NCI-H510A treated with DMSO at 0.1 percent for 48 hours (cell line): ENCODE measurements around the gene AMFR.

Source experiments
- DNase-seq: peaks from one replicate; lab custom pipeline; 2025; lab: John Stamatoyannopoulos, UW

The AMFR gene

GRCh38 chr16:56362706-56363105 lies 62.6 kb downstream of the AMFR start:
- no peak for DNase-seq

GRCh38 chr16:56362057-56362655 lies 63.2 kb downstream of the AMFR start:
- no peak for DNase-seq

- DNase-seq: no peak
Measured at GRCh38 chr16:56360117-56361008, 65.0 kb downstream of the AMFR start.

- DNase-seq: no peak
Measured at GRCh38 chr16:56357765-56358322, 67.5 kb downstream of the AMFR start.

- no peak for DNase-seq
Measured at GRCh38 chr16:56357241-56357764, 68.0 kb downstream of the AMFR start.

GRCh38 chr16:56356276-56357240 lies 68.8 kb downstream of the AMFR start:
- peak; percentile 53 for DNase-seq

- DNase-seq: no peak
Measured at GRCh38 chr16:56355786-56356275, 69.5 kb downstream of the AMFR start.

- no peak for DNase-seq
Measured at GRCh38 chr16:56355221-56355620, 70.1 kb downstream of the AMFR start.

GRCh38 chr16:56354746-56355145 lies 70.6 kb downstream of the AMFR start:
- DNase-seq: no peak

- DNase-seq: no peak
Measured at GRCh38 chr16:56354016-56354415, 71.3 kb downstream of the AMFR start.

GRCh38 chr16:56353054-56353921 lies 72.1 kb downstream of the AMFR start:
- no peak for DNase-seq

- no peak for DNase-seq
Measured at GRCh38 chr16:56352351-56353053, 72.8 kb downstream of the AMFR start.

GRCh38 chr16:56351481-56351880 lies 73.9 kb downstream of the AMFR start:
- no peak for DNase-seq

GRCh38 chr16:56350491-56351405 lies 74.6 kb downstream of the AMFR start:
- no peak for DNase-seq

GRCh38 chr16:56349711-56350161 lies 75.6 kb downstream of the AMFR start:
- no peak for DNase-seq

GRCh38 chr16:56349086-56349415 lies 76.3 kb downstream of the AMFR start:
- no peak for DNase-seq

GRCh38 chr16:56348168-56349085 lies 76.9 kb downstream of the AMFR start:
- DNase-seq: peak; percentile 7

GRCh38 chr16:56347670-56348069 lies 77.7 kb downstream of the AMFR start:
- no peak for DNase-seq
